ENCODE results near the gene VPREB1.

DNA sequence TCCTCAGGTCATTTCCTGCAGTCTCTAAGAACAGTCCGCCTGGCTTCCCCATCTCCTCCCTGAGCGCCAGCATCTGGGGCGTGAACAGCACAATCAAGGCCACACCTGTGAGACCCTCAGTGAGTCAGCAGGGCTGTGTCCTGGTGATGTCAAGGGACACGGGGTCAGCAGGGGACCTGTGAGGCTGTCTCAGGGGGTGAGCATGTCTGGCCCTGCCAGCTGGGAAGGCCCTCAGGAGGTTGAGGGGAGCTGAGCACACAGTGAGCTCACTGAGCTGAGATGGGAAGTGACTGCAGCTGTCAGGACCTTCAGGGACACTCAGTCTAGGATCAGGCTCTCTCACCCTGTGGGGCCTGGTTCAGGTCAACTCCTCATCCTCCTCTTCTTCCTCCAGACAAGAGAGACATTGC lies 46.6 kb upstream of the VPREB1 start:
- TF ChIP-seq, protein P1, sequence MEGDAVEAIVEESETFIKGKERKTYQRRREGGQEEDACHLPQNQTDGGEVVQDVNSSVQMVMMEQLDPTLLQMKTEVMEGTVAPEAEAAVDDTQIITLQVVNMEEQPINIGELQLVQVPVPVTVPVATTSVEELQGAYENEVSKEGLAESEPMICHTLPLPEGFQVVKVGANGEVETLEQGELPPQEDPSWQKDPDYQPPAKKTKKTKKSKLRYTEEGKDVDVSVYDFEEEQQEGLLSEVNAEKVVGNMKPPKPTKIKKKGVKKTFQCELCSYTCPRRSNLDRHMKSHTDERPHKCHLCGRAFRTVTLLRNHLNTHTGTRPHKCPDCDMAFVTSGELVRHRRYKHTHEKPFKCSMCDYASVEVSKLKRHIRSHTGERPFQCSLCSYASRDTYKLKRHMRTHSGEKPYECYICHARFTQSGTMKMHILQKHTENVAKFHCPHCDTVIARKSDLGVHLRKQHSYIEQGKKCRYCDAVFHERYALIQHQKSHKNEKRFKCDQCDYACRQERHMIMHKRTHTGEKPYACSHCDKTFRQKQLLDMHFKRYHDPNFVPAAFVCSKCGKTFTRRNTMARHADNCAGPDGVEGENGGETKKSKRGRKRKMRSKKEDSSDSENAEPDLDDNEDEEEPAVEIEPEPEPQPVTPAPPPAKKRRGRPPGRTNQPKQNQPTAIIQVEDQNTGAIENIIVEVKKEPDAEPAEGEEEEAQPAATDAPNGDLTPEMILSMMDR (IDR thresholded peaks at IDR 0.05): no peak
- no peak for TF ChIP-seq POLR2A (IDR thresholded peaks at IDR 0.05)
